Measurements from ENCODE around the gene SLC4A7.
"Not testable (repeated sequence)": the region's sequence is repeated elsewhere in the genome, so short reads cannot be mapped to it uniquely, and the experiment has no call there.

Gene SLC4A7

GRCh38 chr3:27486336-27486735, 2.2 kb upstream of the SLC4A7 start:
- DNase-seq, result no peak

DNA sequence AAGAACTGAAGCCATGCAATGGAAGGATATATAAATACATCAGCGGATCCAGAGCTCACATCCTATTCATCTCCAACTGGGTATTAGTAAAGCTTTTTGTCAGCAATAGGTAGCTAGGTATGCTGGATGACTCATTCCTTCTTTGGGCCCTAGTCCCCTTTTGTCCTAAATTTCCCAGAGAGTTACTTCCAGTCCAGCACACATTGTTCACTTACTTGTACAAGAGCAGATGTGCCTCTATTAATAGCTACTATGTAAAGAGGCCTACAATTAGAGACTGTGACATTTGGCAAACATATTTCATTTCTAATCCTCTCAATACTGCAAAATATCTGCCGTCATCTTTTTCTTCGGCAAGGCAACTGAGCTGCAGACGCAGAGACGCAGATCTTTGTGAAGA, 1.7 kb upstream of the SLC4A7 start:
- DNase-seq, result no peak

DNA sequence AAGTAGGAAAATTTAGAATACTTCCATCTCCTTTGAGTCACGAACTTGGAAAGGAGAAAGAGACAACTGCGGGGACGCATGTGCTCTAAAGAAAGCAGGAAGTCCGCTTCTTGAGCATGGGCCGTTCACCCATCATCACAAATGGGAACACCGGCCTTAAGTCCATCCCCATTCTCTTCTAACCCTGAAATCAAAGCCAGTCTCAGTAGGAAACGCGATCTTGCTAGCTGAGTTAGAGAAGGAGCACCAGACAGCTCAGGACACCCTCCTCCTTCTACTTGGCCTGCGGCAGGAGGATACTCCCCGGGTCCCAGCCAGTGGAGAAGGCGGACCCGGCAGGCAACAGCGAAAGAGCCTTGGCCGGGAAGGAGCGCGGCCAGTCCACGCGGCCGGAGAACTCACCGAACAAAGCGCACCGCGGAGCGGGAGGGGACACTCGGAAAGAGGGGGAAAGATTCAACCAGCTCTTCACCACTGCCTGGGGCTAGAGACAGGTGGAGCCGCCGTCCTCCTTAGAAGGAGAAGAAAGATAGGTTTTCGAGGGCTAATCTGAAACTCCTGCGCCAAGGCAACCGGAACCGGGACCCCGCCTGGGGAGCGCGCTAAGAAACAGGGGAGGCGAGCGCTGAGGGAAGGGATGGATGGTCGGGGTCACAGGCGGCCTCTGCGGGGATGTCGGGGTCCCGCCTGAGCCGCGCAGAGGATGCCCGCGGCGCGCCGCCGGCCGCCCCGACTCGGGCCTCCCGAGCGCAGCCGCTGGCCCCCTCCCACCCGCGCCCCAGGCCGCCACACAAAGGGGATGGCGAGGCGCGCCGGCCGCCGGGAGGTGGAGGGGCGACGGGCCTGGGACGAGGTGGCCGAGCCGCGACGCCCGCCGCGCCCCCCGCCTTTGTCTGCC, 818 bp downstream of the SLC4A7 start:
- peak; percentile 13 to 14 for DNase-seq

- DNase-seq, result no peak
These were observed 4.2 kb downstream of the SLC4A7 start for GRCh38 chr3:27479806-27480543.

- DNase-seq, result no peak
These were observed 12.1 kb downstream of the SLC4A7 start for GRCh38 chr3:27471923-27472550.

DNA sequence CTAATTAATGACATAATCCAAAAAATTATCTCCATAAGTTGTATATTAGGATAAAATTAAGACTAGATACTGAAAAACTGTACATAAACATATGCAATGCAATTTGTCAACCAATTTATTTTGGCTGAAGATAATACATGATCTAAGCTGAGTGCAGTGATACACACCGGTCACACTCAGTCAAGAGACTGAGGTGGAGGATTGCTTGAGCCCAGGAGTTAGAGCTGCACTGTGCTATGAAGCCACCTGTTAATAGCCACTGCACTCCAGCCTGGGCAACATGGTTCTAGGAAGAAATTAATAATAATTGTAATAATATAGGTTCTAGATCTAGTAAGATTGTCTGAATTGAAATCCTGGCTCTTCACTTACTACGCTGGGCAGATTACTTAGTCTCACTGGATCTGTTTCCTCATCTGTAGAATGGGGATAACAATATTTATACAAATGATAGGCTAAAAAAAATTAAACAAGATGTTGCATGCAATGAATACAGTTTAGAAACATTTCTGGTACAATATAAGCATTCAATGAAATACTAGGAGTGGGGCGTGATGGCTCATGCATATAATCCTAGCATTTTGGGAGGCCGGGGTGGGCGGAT, 15.8 kb downstream of the SLC4A7 start:
- DNase-seq, result no peak

DNA sequence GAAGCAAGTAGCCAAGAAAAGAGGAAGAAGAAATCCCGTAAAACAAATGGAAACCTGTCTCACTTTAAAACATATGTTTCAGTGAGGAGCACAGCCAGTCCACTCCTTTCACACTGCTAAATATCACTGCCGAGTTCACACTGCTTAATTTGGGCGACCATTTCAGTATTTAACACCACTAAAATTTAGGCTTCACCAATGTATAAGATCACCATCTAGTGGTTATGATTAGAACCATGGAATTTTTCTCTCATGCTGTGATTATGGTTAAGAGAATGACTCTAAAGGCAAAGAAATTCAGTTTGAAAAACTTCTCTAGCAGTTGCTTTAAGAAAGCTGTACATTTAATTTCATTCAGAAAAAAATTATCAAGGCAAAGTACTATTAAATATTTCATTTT, 16.6 kb downstream of the SLC4A7 start:
- DNase-seq, result no peak

- DNase-seq, result no peak
These were observed 19.5 kb downstream of the SLC4A7 start for GRCh38 chr3:27464646-27465045.

DNA sequence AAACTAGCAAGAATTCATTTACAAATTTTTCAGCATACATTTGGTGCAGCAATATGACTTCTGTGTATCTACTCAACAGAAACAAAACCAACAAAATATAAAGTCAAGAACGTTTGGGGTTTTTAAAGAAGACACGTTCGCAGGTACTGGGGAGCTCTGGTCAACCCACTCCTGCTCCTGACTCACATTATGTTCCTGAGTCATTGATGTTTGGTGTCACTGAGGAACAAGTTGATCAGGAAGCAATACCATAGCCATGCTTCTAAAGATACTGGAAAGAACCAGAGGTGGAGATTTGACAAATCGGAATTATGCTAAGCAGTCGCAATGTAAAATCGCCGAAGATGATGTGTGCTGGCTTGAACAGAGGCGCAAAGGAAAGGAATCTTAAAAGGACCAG, 22.0 kb downstream of the SLC4A7 start:
- DNase-seq, result no peak

DNA sequence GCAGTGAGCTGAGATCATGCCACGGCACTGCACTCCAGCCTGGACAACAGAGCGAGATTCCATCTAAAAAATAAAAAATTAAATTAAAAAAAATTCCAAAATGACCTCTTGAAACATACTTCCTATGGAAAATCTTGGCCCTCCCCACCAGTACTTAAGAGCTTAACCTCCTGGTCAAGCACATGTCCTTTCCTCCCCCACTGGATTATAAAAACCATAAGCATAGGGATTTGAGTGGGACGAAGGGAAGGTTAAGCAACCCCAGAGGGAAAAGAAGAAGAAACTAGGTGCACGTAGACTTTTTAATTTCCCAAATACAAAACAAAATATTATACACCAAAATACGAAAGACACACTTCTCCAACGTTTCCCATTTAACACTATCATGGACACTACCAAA, 25.3 kb downstream of the SLC4A7 start:
- no peak for DNase-seq

- no peak for DNase-seq
These were observed 27.6 kb downstream of the SLC4A7 start for GRCh38 chr3:27456554-27456953.

DNA sequence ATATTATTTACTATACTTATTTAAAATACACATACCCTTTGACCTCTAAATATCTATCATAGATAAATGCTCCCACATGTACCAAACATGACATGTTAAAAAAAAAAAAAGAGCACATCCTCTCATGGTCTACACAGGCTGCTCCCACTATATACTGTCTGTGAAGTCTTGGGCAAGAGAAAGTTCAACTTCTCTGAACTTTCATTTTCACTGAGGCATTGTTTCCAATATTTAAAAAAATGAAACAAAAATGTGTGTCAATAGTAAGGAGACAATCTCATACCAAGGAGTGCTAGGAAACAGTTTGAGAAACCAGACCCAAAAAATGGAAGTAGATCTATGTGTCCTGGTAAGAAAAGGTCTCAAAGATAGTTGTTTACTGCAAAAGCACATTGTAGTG, 29.3 kb downstream of the SLC4A7 start:
- no peak for DNase-seq

- no peak for DNase-seq
These were observed 29.7 kb downstream of the SLC4A7 start for GRCh38 chr3:27454461-27454860.

DNA sequence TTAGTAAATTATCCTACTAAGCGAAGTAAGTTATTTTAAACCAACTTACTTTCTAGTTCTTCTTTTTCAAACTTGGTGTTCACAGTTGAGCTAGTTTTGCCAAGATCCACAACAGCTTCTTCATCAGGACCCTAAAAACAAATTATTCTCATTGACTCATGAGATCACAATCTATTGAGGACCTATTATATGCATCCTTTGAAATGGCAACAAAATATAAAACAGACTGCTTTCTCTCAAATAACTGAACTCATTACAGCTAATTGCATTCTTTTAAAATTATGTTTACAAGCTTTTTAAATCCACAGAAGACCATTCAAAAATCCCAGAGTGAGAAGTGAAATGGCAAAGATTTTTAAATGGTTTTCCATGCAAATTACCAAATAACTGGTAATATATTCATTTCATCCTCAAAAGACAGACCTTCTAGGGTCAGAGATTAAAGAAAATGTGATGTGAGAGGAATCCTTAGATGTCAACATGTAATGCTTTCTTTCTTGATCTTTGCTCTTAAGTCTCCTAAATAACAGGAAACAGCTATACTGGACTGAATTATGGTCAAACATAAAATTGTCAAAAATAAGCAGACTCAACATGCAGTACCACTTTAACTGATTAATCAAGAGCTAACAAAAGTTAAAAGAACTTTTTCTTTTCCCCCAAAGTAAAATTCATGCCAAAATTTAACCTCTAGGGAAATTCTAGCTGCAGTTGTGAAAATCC, 31.7 kb downstream of the SLC4A7 start:
- no peak for DNase-seq

GRCh38 chr3:27451842-27452241, 32.3 kb downstream of the SLC4A7 start:
- DNase-seq, result no peak

DNA sequence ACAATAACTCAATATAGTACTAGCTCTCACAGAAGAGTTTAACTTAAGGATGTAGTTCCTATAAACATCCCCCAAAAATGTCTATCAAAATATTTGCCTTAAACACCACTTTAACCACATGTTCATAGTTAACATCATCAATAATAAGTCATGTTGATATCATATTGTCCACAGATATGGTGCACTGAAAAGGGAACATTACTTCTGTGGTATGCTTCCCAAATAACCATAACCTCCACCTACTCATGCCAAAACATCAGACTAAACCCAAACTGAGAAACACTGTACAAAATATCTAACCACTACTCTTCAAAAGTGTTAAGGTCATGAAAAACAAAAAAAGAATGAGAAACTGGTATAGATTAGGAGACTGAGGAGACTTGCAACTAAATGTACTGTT, 32.9 kb downstream of the SLC4A7 start:
- no peak for DNase-seq

GRCh38 chr3:27449530-27450150, 34.5 kb downstream of the SLC4A7 start:
- DNase-seq, result no peak

DNA sequence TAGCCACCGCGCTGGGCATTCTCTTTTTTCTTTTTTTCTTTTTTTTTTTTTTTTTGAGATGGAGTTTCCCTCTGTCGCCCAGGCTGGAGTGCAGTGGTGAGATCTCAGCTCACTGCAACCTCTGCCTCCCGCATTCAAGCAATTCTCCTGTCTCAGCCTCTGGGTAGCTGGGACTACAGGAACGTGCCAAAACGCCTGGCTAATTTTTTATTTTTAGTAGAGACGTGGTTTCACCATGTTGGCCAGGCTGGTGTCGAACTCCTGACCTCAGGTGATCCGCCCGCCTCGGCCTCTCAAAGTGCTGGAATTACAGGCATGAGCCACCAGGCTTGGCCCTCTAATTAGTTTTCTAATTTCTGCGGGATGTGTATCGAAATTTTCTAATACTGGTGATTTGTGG, 41.2 kb downstream of the SLC4A7 start:
- DNase-seq, result not testable (repeated sequence)

DNA sequence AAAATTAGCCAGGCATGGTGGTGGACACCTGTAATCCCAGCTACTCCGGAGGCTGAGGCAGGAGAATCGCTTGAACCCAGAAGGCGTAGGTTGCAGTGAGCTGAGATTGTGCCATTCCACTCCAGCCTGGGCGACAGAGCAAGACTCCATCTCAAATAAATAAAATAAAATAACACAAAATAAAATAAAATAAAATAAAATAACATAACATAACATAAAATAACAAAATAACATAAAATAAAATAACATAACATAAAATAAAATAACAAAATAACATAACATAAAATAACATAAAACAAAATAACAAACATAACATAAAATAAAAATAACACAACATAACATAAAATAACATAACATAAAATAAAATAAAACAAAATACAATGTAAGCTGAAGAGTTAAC, 45.8 kb downstream of the SLC4A7 start:
- DNase-seq, result not testable (repeated sequence)

DNA sequence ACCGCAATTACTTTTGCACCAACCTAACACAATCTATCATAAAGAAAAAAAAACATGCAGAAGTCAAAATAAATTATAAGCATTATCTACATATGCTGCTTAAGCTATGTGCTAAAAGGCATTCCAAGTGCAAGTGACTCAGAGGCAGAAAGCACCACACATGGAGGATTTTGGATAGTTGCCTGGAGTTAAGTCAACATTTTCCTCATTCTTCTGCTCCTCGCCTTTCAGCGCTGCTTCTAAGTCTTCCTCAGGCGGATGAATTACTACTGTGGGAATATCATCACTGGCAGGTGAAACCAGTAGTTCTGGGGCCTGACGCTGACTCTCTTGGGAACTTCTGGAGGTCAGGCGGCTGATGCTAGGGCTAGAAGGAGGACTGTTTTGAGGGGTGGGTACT, 53.1 kb downstream of the SLC4A7 start:
- no peak for DNase-seq

GRCh38 chr3:27429909-27430308, 54.3 kb downstream of the SLC4A7 start:
- DNase-seq, result no peak

- no peak for DNase-seq
These were observed 55.7 kb downstream of the SLC4A7 start for GRCh38 chr3:27428446-27428845.
